ENCODE results near the gene ITPKB.

ITPKB gene

GRCh38 chr1:226662642-226663326 lies 76.3 kb downstream of the ITPKB start:
- peak; percentile 36 to 67 for DNase-seq

GRCh38 chr1:226661965-226662364 lies 77.1 kb downstream of the ITPKB start:
- DNase-seq, result no peak

DNA sequence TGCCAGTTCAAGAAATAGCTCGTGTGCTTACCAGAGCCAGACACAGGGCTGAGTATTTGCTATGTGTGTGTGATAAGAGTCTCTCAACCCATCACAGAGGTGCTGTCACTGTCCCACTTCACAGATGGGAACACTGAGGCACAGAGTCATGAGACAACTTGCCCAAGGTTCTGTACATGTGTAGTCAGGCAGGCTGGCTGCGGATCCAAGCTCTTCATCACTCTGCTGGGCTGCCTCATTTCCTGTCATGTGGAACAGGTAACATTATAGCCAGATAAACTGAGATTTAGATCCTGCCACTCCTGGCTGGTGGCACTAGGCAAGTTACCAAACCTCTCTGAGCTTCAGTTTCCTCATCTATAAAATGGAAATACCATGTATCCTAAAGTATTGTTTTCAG lies 77.8 kb downstream of the ITPKB start:
- DNase-seq, result no peak

GRCh38 chr1:226660410-226661182 lies 78.5 kb downstream of the ITPKB start:
- no peak for DNase-seq

- no peak for DNase-seq
Observed at GRCh38 chr1:226659641-226660040, 79.4 kb downstream of the ITPKB start.

DNA sequence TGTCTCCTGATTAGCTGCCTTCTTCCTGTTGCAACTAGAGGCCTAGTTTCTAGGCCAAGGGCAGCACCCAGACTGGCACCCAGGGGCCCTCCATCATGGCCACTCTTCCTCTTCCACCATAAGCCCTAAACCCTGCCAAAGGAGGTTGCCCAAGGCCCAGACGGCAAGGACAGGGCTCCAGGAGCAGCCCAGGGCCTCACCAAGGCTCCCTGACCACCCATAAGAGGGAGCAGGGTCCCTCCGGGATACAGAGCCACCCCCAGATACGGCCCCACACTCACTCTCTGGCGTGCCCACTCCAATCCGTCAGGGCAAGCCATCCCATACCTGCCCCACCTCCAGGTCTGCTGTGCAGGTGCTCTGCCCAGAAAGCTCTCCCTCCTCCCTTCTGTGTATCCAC lies 79.9 kb downstream of the ITPKB start:
- no peak for DNase-seq

GRCh38 chr1:226658546-226659125 lies 80.4 kb downstream of the ITPKB start:
- DNase-seq, result no peak

DNA sequence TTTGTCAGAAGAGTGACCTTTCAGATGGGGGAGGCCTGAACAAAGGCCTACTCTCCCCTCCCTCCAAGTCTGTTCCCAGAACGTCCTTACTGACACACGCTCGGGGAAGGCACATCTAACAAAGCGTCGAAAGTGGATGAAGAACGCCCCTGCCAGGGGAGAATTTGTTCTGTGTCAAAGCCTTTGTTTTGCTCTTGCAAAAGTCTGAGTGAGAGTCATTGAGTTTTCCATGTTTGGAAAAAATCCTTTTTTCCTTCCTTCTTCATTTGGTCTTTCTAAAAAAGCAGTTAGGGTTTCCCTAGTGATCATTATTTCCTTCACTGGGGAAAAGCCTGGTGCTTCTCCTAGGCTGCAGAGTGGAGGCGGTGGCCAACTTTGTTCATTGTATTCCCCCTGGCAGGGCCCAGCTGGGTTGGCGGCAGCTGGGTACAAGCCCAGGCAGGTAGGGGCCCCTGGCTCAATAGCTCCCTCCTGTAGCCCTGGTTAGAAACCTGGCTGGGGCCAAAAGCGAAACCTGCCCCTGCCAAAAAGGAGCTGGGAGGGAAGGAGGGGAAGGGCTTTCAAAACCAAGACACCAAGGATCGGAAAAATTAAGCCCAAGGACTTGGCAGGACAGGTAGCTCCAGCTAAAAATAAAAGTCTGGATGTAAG lies 81.1 kb downstream of the ITPKB start:
- peak in 1 of 2 experiments; percentile 45 for DNase-seq

DNA sequence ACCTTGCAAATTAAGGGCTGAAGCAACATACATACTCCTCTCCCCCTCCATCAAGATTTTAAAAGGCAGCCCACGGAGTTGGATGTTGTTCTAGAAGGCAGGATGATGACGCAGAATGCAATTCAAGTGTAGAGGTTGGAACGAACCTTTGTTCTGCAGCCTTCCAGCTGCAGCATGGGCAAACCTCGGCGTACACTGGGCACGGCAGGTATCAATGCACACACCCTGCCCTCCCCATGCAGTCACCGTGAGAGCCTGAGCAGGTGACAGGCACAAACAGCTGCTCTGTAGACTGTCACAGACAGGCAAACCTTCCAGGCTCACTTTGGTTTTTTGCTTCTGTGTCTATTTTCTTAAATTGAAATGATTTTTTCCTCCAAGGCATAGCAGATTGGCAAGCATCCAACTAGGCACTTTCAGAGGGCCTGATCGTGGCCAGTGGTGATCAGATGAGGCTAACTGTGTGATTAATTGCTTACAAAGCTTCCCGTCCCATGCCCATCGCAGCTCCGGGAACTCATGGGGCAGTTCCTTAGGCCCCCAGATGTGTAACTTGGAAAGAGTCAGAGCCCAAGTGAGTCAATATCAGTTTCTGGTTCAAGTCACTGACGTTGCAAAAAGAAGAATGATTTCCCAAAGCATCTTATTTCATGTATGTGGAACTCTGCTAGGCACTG lies 82.3 kb downstream of the ITPKB start:
- DNase-seq, result peak; percentile 59 to 73

GRCh38 chr1:226656201-226656600 lies 82.9 kb downstream of the ITPKB start:
- DNase-seq, result peak in 1 of 2 experiments; percentile 29

GRCh38 chr1:226655251-226656163 lies 83.6 kb downstream of the ITPKB start:
- no peak for DNase-seq

- DNase-seq, result no peak
Observed at GRCh38 chr1:226654668-226655055, 84.4 kb downstream of the ITPKB start.

GRCh38 chr1:226654046-226654667 lies 84.9 kb downstream of the ITPKB start:
- DNase-seq, result no peak

DNA sequence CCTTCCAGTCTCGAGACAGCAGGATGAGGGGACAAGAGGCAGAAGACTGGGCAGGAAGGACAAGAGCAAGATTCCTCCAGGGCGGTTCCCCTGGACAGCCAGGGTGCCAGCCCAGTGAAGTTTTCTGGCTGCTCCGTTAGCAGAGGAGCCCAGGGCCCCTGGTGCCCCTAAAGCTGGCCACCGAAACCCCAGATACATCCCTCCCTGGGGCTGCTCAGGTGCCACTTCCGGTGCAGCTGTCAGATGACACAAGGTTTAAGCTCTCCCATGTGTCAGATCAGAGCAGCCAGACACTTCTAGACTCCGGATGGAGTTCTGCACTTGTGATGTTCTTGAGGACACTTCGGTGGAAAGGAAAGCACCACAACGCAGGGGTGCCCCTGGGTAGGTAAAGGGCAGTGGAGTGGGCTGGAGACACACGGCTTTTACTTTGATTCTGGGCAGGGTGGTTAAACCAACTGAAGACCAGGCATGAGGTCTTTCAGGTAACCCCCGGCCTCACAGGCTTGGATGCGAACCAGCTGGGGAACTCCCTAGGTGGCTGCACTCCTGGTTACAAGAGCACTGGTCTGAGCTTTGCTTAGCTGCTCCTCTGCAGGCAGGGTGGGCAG lies 85.7 kb downstream of the ITPKB start:
- DNase-seq, result no peak

- DNase-seq, result no peak
Observed at GRCh38 chr1:226652613-226653012, 86.5 kb downstream of the ITPKB start.

- DNase-seq, result no peak
Observed at GRCh38 chr1:226651732-226652105, 87.4 kb downstream of the ITPKB start.

DNA sequence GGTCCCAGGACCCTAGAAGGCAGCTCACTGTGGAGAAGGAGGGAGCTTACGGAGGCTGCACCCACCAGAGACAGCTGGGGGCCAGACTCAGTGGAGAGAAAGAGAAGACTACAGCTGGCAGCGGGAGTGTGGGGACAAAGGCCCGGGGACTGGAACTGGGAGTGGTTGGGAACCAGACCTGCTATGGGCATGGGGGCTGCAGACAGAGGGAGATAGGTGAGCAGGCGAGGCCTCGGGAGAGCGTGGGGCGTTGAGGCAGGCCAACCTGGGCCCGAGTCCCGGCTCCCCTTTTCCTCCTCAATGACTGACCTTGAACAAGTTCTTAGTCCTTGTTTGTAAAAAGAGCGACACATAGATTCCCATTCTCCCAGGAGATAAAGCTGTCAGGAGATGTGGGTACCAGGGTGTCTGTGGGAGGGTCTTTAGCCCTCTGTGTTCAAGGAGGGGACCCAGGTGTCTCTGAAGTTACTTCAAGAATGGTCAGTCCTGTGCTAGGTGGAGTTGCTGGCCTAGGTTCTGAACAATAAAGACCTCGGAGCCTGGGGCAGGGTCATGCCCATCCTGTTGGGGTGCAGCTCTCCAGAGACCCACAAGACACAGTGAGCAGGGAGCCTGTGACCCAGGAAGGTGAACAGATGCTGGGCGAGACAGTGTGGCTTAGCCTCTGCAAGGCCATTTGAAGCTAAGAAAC lies 87.9 kb downstream of the ITPKB start:
- no peak for DNase-seq

GRCh38 chr1:226650236-226650841 lies 88.7 kb downstream of the ITPKB start:
- no peak for DNase-seq

DNA sequence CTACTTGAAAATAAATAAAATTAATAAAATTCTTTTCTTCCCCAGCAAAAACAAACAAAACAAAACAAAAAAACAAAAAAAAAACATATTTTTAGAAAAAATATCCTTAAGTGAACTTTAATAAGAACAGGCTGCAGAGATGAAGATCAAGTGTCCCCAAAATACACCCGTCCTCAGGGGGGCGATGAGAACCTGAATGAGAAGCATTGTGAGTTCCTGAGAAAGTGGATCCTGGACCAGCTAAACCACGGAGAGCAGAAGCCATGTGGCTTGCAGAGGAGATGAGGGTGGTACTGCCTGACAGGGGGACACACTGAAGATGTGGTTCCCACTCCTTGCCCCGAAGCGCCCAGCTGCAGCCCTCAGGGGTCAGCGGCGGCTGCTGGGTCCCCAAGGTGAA lies 89.3 kb downstream of the ITPKB start:
- DNase-seq, result no peak

DNA sequence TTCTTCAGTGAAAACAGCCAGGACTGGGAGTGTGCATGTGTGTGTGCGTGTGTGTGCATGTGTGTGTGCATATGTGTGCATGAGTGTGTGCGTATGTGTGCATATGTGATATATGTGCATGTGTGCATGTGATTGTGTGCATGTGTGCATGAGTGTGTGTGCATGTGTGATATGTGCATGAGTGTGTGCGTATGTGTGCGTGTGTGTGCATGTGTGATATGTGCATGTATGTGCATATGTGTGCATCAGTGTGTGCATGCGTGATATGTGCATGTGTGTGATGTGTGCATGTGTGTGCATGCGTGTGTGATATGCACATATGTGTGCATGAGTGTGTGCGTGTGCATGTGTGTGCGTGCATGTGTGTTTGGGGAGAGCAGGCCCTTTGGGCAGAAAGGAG lies 89.8 kb downstream of the ITPKB start:
- DNase-seq, result no peak

All from SHP77 (cell line).